Measurements from ENCODE around the gene SYK. TPM values are rescaled to one million over a fixed set of nuclear protein-coding genes. Genes with fewer than 3 reads are reported as not detected.

SYK gene
- total RNA-seq, 1 donor from 2014 or later: 4.2 TPM

- intact Hi-C loops (cut with DNase I): no loop called here
- no peak for ATAC-seq
Measured at GRCh38 chr9:90890146-90890810, 88.7 kb downstream of the SYK start.

GRCh38 chr9:90891308-90892040 is 89.9 kb downstream of the SYK start:
- ATAC-seq: no peak
- no peak for DNase-seq (ENCODE audit: missing footprints)
- intact Hi-C loops (cut with DNase I): no loop called here

More at GRCh38 chr9:90890146-90890810, 88.7 kb downstream of the SYK start:
- DNase-seq (ENCODE audit: missing footprints): no peak

- intact Hi-C loops (cut with DNase I): no loop called here
- DNase-seq (ENCODE audit: missing footprints) (no peak), ATAC-seq (no peak)
Measured at GRCh38 chr9:90892918-90893317, 91.3 kb downstream of the SYK start.

- DNase-seq (ENCODE audit: missing footprints) (no peak), ATAC-seq (no peak)
- intact Hi-C loops (cut with DNase I): no loop called here
Measured at GRCh38 chr9:90893706-90894105, 92.1 kb downstream of the SYK start.

GRCh38 chr9:90894986-90895687 is 93.5 kb downstream of the SYK start:
- ATAC-seq (no peak), DNase-seq (ENCODE audit: missing footprints) (no peak)
- intact Hi-C loops (cut with DNase I): no loop called here

GRCh38 chr9:90895786-90896185 is 94.2 kb downstream of the SYK start:
- DNase-seq (ENCODE audit: missing footprints): no peak
- no peak for ATAC-seq
- intact Hi-C loops (cut with DNase I): no loop called here

- DNase-seq (ENCODE audit: missing footprints) (no peak), ATAC-seq (no peak)
- intact Hi-C loops (cut with DNase I): no loop called here
Measured at GRCh38 chr9:90896231-90896630, 94.6 kb downstream of the SYK start.

GRCh38 chr9:90898228-90898627 is 96.6 kb downstream of the SYK start:
- no peak for DNase-seq (ENCODE audit: missing footprints)
- no peak for ATAC-seq
- intact Hi-C loops (cut with DNase I): no loop called here

GRCh38 chr9:90899287-90899686 is 97.7 kb downstream of the SYK start:
- no peak for ATAC-seq
- no peak for DNase-seq (ENCODE audit: missing footprints)
- intact Hi-C loops (cut with DNase I): no loop called here

- ATAC-seq: peak; percentile 93
- no peak for DNase-seq (ENCODE audit: missing footprints)
- intact Hi-C loops (cut with DNase I): no loop called here
Measured at GRCh38 chr9:90900130-90900529, 98.5 kb downstream of the SYK start.

GRCh38 chr9:90901933-90902332 is 100.3 kb downstream of the SYK start:
- intact Hi-C loops (cut with DNase I): no loop called here
- DNase-seq (ENCODE audit: missing footprints) (no peak), ATAC-seq (no peak)

GRCh38 chr9:90903766-90904424 is 102.3 kb downstream of the SYK start:
- intact Hi-C loops (cut with DNase I): no loop called here
- DNase-seq (ENCODE audit: missing footprints) (no peak), ATAC-seq (no peak)

- DNase-seq (ENCODE audit: missing footprints) (no peak), ATAC-seq (no peak)
- intact Hi-C loops (cut with DNase I): no loop called here
Measured at GRCh38 chr9:90904706-90905478, 103.3 kb downstream of the SYK start.

GRCh38 chr9:90905822-90906221 is 104.2 kb downstream of the SYK start:
- DNase-seq (ENCODE audit: missing footprints) (no peak), ATAC-seq (no peak)
- intact Hi-C loops (cut with DNase I): no loop called here

GRCh38 chr9:90906316-90907055 is 104.9 kb downstream of the SYK start:
- no peak for ATAC-seq
- DNase-seq (ENCODE audit: missing footprints): no peak
- intact Hi-C loops (cut with DNase I): no loop called here

GRCh38 chr9:90907056-90907445 is 105.4 kb downstream of the SYK start:
- ATAC-seq (no peak), DNase-seq (ENCODE audit: missing footprints) (no peak)
- intact Hi-C loops (cut with DNase I): no loop called here

- intact Hi-C loops (cut with DNase I): no loop called here
- ATAC-seq (no peak), DNase-seq (ENCODE audit: missing footprints) (no peak)
Measured at GRCh38 chr9:90907790-90908189, 106.2 kb downstream of the SYK start.

- intact Hi-C loops (cut with DNase I): no loop called here
- no peak for ATAC-seq
Measured at GRCh38 chr9:90909225-90909624, 107.6 kb downstream of the SYK start.

More at GRCh38 chr9:90909225-90909624, 107.6 kb downstream of the SYK start:
- no peak for DNase-seq (ENCODE audit: missing footprints)

All from Right ventricle myocardium inferior (tissue), 1 donor.